Retina (tissue), 1 donor: Measurements from ENCODE around the gene TUNAR.

Source experiments
- DNase-seq: peaks from one replicate; pipeline ENCODE4 v3.0.0-alpha.2; 2016

The TUNAR gene

DNA sequence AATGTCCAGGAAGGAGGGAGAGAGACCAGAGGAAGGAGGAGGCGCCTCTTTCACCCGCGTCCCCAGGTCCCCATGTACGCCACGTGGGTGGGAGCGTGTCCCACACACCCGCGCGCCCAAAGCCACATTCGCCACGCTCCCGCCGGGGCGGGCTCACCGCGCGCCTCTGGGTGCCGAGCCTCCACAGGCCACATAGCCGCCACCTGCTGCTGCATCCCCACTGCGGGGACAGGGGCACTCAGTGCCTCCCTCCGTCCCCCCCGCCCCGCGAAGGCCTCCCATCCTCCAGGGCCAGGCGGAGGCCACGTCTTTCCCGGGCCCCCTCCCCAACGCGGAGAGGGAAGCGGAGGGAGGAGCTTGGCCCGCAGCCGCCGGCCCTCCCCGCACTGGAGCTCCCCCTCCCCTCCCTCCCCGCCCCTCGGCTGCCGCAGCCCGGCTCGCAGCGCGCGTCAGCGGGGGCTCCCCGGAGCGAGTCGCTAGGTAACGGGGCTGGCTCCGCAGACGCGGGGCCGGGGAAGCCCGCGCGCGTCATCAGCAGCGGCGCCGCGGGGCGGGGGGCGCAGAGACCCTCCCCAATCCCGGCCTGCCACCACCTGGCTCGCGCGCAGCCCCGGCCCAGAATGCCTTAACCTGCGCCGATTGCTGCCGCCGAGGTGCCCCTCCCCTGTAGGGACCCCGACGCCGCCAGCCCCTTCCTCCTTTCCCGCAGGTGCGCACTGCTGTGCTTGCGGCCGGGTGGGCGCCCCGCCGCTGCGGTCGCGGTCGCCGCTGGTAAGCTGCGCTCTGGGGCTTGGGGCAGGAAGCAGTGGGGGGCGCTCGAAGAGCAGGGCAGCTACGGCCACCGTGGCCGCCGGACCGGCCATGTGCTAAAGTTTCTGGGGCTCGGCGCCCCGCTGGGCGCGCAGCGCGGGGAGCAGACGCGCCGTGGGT lies 536 bp upstream of the TUNAR start:
- peak; percentile 58 for DNase-seq

DNA sequence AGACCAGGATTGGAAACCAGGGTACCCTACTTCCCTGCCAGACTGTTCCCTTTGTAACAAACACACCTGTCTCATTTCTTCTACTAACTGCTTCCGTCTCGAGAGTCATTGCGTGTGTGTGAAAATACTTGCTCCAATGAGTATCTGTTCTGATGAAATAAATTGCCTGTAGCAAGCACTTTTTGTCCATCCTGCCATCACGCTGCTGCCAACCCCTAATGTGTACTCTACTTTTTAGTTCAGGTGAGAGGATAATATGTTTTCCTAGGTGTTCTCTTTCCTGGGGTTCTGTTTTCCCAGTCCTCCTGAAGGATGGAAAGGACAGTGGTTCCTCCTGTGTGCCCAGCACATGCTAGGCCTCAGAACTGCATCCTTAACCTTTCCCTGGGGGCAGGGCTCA lies 1.0 kb downstream of the TUNAR start:
- DNase-seq: no peak

DNA sequence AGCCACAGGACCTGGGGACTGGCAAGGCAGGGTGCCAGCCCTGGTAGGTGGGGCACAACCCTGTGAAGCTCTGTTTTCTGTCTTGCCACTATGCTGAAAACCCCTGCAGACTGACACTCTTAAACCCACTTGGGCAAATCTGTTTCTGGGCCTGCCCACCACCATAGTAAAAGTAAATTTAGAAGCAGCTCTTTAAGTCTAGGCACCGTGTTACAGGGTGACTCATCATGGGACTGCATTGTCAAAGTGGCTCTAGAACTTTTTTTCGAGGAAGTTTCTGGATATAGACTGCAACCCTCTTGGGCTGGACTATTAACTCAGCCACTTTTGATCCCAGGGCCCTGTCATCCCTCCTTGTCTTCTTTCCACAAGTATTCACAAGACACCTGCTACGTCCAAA lies 7.7 kb downstream of the TUNAR start:
- DNase-seq: no peak

DNA sequence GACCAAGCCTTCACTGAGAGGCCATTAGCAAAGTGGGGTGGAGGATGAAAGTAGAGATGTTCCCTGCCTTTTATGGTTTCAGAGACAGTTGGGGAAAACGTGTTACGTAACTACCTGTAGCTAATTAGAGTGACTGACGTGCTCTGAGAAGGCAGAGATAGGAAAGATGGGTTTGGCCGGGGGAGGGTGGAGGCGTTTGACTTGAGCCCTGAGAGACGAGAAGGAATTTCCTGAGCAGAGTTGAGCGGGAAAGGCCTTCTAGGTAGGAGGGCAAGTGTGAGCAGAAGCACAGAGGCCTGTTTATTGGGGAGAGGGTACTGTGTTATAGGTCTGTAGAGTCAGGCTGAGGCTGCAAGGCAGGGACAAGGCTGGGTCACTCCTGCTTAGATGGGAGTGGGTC lies 8.6 kb downstream of the TUNAR start:
- DNase-seq: no peak

DNA sequence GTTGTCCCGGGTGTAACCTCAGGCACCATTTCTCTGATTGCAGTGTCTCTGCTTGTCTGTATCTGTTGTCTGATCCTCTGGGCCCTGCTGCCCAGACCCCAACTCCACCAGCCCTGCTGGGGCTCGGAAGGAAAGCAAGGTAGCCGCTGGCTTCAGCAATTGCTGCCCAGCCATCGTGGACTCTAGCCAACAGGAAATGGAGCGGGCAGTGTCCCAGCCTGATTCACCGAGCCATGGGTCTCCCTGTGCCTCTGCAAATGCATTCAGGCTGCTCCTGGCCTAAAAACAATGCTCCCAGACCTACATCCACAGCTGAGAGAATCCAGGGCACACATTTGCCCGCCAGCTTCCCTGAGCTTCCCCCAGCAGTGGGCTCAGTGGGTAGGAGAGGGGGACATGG lies 9.2 kb downstream of the TUNAR start:
- no peak for DNase-seq

DNA sequence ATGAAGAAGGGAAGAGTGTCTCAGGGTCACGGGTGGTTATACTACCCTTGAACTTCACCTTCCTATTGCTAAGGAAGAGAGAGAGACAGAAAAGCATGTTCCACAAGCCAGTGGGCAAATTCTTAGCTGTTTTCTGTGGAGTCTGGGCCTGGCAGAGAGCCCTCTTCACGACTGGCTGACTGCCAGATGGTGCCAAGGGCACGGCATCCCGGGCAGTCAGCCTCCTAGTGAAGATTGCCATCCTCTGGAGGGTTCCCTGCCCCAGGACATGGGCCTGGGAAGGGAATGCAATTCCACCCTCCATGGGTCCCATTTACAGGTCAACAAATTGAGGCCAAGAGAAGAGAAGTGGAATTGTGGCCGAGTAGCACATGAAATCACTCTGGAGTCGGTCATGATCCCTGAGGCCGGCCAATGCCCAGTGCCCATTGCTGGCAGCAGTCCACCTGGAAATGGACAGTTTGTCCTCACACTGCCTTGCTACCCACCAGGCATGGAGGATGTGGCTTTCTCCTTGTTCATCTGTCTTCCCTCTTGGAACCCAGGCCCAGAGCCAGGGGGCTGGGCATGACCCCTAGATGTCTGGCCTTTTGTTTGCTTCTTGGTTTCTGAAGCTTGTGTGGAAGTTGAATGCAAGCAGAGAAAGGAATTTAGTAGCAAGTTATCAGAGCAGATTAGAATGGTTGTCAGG lies 9.9 kb downstream of the TUNAR start:
- DNase-seq: no peak

DNA sequence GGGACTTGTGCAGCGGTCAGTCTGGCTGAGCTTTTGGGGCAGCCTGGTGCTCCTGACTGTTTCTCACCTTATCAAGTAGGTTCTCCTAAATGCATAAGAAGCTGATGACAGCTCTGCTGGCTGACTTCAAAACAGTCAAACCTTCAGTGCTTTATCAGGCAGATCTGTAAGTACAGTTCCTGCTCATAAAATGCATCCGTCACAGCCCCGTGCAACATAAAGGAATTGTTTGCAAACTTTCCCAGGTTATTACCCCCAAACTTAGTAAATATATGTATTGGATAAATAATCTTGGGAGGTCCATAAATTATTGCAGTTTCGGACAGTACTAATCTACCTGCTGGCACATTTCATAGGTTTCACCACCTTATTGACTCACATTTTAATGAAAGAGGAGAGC lies 10.7 kb downstream of the TUNAR start:
- DNase-seq: no peak

DNA sequence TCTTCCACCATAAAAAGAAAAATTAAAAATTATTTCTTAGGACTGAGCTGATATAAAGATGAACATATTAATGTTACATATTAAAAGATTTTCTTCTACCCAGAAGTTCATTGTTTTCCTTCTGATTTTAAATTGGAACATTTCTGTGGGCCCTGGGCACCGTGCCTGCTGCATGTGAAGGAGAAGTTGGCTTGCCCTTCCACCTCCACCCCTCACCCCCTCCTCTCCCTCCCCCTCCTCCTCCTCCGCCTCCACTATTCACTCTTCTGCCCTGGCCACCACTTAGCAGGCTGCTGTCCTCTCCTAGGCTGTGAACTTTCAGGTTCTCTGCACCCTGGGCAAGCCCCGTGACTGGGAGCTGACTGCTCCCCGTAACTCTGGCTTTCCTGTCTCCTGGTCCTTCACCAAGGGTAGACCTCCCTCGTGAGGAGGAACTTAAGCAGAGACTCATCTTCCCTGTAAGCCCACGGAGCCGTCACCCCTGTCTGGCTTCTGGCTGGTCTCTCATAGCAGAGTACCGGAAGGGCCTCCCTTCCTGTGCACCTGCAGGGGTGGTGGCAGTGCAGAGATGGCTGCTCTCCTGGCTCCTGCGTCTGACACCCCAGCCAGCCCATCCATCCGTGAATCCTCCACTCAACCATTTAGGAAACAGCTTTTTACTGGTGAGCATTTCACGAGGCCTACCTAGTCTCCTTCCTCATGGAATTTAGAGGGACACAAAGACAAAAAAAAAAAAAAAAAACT lies 12.8 kb downstream of the TUNAR start:
- DNase-seq: no peak

DNA sequence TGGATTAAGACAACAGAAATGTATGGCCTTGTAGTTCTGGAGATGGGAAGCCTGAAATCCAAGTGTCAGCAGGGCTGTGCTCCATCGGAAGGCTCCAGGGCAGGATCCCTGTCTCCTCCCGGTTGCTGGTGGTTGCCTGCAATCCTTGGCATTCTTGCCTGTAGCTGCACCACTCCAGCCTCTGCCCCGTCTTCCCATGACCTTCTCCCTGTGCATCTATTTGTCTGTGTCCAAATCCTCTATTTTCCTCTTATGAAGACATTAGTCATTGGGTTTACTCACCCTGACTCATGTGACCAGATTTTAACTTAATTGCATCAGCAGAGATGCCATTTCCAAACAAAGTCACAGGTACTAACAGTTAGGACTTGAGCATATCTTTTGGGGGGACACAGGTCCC lies 15.1 kb downstream of the TUNAR start:
- no peak for DNase-seq

DNA sequence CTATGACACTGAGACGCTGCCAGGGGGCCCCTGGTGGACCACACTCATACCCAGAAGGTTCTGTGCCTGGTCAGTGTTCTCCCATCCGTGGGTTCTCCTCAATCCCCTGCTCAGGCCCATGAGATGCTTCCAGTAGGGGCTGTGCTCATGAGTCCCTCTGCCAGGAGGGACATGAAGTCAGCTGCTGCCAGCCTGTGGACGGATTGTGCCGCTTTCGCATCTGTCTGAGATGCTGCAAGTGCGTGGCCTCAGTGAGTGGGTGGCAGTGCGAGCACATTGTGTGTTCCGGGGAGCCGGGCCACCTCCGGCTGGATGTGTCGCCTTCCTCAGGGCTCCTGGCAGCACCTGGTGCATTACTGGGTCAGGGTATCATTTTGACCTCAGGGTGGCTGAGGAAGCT lies 15.5 kb downstream of the TUNAR start:
- DNase-seq: no peak

DNA sequence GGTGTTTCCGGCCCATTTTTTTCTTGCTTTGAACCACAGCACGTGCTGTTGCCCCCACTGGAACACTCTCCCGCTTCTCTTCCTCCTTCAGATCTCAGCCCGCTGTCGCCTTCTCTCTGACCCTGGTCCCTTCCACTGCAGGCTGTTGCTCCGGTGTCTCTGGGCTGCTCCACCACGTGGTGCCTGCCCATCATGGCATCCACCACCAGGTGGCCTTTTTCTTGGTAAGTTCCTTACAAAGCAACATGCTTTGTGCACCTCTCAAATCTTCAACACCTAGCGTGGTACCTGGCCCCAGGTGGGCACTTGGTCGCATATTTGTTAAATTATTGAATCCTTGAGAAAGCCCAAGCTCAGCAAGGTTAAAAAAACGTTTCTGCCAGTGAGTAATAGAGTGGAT lies 19.1 kb downstream of the TUNAR start:
- no peak for DNase-seq

DNA sequence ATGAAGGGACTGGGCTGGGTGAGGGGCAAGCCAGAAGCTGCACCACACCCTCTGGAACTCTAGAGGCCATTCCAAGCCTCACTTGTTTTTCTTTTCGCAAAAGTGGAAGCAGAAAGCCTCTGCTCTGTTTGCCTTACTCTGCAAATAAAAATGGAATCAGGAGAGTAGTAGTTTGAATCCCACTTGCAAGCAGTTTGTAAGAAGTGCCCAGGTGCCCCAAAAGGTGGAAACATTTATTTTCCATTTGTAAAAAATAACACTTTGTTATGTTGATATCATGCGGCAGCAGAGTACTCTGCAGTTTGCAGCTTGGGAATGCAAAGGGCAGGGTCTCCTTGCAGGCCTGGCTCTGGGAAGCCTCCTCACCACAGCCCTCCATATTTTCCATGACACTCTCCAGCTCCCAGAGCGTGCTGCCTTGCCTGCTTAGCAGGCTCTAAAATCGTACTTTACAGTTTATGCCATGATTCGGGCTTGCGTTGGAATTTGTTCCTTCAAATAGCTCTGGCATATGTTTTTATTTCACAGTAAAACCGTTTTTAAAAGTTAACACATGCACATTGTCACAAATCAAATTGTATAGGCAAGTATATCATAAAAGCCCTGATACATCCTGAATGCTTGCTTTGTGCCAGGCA lies 20.0 kb downstream of the TUNAR start:
- DNase-seq: no peak

DNA sequence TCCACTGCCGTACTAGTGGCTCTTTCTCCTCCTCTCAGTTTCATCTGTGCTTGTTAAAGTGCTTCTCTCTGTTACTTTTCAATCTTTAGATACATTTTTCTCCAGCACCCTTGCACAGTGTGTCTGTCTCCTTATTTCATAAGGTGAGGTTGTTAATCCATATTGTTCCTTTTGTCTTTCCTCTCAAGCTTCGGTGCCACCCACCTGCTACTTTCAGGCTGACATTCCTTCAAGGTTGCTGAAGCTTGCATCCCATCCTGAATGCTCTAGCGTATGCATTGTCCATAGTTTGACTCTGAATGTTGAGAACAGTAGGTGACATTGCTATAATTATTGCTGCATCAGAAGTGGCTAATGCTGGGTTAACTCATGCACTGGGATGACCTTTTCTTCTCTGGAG lies 20.6 kb downstream of the TUNAR start:
- DNase-seq: no peak

DNA sequence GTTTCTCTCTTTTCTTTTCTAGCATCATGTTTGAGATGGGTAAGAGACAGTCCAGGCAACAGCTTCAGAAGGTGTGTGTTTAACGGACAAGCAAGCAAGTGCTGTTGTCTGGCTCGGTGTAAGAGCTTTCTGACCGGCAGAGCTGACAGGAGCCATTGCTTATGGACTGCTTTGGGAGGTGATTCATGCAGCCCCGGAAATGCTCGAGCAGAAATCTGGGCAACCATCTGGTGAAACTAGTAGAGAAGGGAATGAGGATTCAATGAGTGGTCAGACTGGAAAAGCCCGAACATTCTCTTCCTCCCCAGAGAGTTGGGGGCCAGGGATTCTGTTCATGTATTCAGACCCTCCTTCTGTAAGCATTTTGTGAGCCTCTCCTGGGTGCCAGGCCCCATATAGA lies 24.4 kb downstream of the TUNAR start:
- DNase-seq: no peak

DNA sequence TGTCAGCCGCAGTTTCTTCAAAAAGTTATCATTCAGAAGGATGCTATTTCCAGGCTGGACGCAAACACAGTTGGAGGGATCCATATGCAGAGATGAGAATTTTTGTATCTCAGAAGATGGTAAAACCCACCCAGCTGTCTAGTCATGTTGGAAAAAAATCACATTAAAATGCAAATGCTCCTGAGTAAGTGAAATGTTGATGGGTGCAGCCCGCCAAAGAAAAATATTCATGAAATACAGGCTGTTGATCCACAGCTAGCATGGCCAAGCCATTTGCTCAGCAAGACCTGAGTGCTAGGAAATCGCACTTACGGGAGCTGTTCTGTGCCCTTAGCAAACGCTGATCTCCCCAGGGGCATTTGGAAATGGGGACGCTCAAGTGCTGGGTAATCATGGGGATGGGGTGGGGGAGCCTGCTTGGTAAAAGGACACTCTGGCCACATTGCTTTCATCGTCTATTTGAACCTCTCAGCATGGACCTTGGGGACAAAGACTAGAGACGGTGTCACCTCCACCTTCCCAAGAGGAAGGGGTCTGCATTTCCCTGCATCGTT lies 25.7 kb downstream of the TUNAR start:
- peak; percentile 28 for DNase-seq

DNA sequence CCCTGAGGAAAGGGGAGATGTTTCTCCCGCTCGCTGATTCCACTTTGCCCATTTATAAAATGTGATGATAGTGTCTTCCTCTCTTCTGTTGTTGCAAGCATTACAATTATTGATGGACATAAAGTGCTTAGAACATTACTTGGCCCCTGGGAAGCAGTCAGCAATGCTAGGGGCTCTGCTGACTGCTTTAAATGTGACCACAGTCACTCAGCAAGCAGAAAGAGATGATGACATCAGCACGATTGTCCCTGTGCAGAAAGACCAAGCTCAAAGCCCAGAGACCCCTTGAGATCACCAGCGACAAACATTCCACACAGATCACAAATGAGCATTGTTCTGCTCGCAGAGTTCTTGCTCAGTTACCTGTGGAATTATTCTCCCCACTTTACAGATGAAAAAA lies 26.5 kb downstream of the TUNAR start:
- no peak for DNase-seq

DNA sequence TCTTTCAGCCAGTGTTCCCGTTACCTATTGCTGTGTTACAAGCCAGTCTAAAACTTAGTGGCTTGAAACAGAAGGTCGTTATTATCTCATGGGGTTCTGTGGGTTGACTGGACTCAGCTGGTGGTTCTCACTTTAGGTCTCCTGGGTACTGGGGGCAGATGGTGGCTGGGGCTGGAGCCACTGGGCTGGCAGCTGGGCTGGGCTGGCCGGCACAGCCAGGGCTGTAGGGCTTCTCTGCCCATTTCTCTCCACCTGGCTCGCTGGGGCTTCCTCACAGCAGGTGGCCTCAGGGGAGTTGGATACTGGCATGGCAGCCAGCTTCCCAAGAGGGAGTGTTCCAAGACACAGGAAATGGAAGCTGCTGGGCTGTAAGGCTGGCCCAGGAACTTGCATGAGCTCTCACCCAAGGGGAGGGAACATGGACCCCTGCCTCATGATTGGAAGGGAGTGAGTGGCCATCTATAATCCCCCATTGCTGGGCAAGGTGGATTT lies 27.0 kb downstream of the TUNAR start:
- no peak for DNase-seq

DNA sequence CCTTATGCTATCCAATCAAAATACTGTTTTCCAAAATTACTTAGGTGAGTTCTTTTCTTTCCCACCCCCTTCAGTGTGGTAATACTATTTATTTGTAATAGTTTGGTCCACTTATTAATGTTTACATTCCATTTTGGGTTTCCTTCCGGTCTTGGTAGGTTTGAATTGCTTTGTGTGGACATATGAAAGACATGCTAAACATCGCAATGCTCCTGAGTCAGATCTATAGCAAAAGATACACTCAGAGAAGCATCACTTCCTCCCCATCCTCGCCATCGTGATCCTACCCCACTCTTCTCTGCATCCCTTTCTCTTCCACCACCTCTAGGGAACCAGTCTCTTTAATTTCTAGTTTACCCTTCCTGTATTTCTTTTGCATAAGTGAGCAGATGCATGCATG lies 30.0 kb downstream of the TUNAR start:
- DNase-seq: no peak

DNA sequence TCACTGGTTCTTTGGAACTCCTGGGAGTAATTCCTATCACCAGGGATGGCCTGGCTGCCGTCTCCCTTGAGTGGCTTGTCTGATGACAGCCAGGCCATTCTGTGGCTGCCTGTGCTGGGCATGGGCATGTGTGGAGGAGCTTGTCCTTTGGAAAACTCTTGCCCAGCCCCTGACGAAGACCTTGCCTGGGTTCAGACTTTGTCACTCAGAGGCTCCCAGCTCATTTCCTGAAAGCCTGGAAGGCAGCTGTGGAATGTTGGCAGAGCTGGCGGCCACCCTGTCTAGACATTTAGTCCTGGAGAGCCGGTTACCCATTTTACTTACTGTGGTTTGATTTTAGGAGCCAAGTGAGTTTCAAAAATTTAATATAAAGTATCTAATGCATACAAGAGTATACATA lies 34.0 kb downstream of the TUNAR start:
- no peak for DNase-seq

DNA sequence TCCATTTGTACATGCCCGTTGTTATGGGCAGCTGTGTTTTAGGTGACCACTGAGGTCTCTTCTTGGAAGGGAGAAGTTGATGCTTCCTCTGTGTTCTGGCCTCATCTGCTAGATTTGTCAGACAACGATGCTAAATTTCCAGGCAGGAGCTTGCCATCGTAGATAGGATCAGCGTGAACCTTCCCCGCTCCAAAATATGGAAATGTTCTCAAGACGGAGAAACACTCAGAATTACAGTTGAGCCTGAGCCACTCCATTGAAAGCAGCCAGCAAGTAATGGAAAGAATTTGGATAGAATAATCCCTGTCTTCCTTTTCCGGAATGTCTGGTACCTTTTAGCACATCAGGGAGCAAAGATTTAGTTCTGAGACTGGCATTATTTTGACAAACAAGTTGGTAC lies 34.8 kb downstream of the TUNAR start:
- DNase-seq: no peak

DNA sequence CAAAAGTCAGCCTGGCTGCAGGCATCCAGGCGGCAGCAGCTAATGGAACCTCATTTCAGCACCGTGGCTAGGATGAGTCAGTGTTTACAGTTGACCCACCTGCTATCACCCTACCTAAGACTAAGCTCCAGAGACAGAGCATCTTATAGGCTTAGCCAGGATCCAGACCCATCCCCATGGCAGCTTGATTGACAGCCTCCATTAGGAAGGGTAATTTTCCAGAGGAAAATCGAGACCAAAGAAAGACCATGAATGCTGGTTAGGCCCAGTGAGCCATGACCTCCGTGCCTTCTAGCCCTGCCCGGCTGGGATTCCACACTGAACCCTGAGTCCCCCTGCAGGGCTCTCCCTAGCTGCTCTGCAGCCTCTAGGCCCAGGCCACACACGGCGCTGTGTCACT lies 38.7 kb downstream of the TUNAR start:
- DNase-seq: no peak

DNA sequence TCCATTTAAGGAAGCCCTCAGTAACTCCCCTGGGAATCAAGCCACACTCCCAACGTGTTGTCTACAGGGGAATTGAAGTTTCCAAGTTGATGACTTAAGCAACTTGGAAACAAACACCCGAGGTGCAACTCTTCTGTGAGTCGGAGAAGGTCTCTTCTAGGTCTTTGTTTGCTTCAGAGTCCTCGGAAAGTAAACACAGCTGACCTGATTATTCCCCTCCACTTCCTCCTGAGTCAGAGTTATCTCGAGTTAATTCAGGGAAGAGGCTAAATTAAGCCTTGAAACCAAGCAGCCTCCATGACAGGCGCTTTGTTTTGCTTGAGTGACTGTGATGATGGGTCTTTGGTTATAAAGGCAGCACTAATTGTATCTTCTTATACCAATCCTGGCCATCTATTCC lies 41.8 kb downstream of the TUNAR start:
- DNase-seq: peak; percentile 56
